Natural killer cell treated with Interleukin-12 subunit alpha and Interleukin-12 subunit beta and Interleukin-15 and Interleukin-18, amount 100 ng/mL, for 72 hours (primary cell): ENCODE results near the gene VOPP1. TPM values are rescaled to one million over a fixed set of nuclear protein-coding genes. Genes with fewer than 3 reads are reported as not detected.

Experiments used
- ATAC-seq, 2 donors: fragments of 150-1000 bp; cut with Tn5 transposase in 1 of 2; sonication (Bioruptor Pico), chemical (Tn5 transposase) in 1 of 2; 2 replicates each; pipeline ENCODE4 v1.10.0; 2021
- DNase-seq: peaks from one replicate; pipeline ENCODE4 v3.0.0; 2022; ENCODE audit warnings: low spot score
- H3K27ac Mint-ChIP-seq, 2 donors: 1 replicate in 1 of 2; 2 replicates in 1 of 2; pipeline ENCODE4 v1.8.0; 2022; ENCODE audit warnings: mixed read lengths in 2 of 2, mild to moderate bottlenecking in 1 of 2, moderate library complexity in 1 of 2
- H3K27me3 Mint-ChIP-seq, 2 donors: 1 replicate in 1 of 2; 2 replicates in 1 of 2; pipeline ENCODE4 v1.8.0; 2022; ENCODE audit warnings: mixed read lengths in 2 of 2
- H3K36me3 Mint-ChIP-seq: one replicate; pipeline ENCODE4 v1.8.0; 2022; ENCODE audit warnings: mixed read lengths
- H3K4me1 Mint-ChIP-seq, 2 donors: 1 replicate in 1 of 2; 2 replicates in 1 of 2; pipeline ENCODE4 v1.8.0; 2022; ENCODE audit warnings: low read depth in 2 of 2, mixed read lengths in 2 of 2, mild to moderate bottlenecking in 1 of 2
- H3K4me3 Mint-ChIP-seq: one replicate; pipeline ENCODE4 v1.8.0; 2022; ENCODE audit warnings: mixed read lengths
- H3K9me3 Mint-ChIP-seq: 2 replicates; pipeline ENCODE4 v1.8.0; 2022; ENCODE audit warnings: mixed read lengths
- total RNA-seq, 2 donors: library from RNA; stranded (reverse); gene quantifications; one replicate each; pipeline ENCODE4 v1.2.3, GENCODE V29; 2022

VOPP1 gene
- total RNA-seq, 2 donors from 2014 or later = 204 to 244 TPM

DNA sequence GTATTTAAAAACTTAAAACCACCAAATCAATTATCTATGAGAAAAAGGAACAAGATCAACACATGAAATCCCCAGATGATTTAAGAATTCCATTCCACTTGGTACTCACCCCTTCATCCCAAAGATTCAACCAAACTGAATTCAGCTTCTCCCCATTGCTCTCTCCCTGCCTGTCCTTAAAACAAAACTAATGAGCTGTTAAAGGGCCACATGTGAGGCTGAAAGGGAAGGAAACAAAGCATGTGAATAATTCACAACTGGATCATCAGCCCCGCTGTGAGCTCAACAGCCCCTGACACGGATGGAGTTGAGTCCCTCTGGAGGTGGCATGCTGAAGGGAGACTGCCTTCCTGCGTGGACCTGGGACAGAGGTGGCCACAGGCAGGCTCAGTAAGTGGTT lies 32.9 kb downstream of the VOPP1 start:
- peaks cover 78 to 89% of the 10 kb centered on the region in 2 donors for H3K4me1 Mint-ChIP-seq
- H3K9me3 Mint-ChIP-seq = no peaks in the 10 kb centered on the region
- ATAC-seq = no peak
- no peaks in the 10 kb centered on the region for H3K27me3 Mint-ChIP-seq
- DNase-seq = no peak
- H3K27ac Mint-ChIP-seq = peak overlapping the region; percentile 89 to 95
- peak overlapping the region; percentile 39 for H3K4me3 Mint-ChIP-seq
- peaks cover 25% of the 10 kb centered on the region for H3K36me3 Mint-ChIP-seq

- peak overlapping the region; percentile 89 to 95 for H3K27ac Mint-ChIP-seq
Measured at GRCh38 chr7:55538538-55538937, 33.8 kb downstream of the VOPP1 start.

DNA sequence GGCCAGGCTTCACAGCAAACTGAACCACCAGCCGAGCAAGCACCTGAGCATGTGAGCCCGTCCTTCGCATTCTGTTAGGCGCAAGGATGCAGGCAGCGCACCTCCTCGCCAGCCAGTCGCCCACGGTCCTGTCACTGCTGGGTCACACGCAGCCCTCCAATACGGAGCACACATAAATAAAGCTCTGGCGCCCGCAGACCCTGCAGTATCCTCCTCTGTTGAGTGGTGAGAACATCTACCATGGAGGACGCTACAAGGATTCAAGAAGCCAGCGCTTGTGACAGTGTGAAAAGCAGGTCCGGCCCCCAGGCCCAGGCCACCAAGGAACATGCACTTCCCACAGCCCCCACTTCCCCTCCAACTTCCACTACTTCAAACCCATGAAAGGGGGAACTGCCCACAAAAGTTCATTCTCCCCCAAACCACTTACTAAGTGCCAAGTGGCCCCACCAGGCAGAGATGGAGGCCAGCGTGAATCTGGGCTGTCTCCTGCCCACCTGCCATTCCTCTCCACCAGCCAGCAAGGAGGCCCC lies 34.8 kb downstream of the VOPP1 start:
- Mint-ChIP-seq H3K27me3 (no peaks in the 10 kb centered on the region), H3K36me3 (peaks cover 12% of the 10 kb centered on the region), H3K27ac (peak overlapping the region; percentile 89 to 95), H3K9me3 (no peaks in the 10 kb centered on the region), H3K4me1 (peaks cover 86 to 94% of the 10 kb centered on the region in 2 donors), H3K4me3 (peak overlapping the region; percentile 67)
- ATAC-seq (no peak), DNase-seq (no peak)

More at GRCh38 chr7:55538538-55538937, 33.8 kb downstream of the VOPP1 start:
- ATAC-seq (no peak), DNase-seq (no peak)
- Mint-ChIP-seq H3K9me3 (no peaks in the 10 kb centered on the region), H3K4me1 (peaks cover 79 to 89% of the 10 kb centered on the region in 2 donors), H3K4me3 (peak overlapping the region; percentile 67), H3K27me3 (no peaks in the 10 kb centered on the region), H3K36me3 (peaks cover 17% of the 10 kb centered on the region)

DNA sequence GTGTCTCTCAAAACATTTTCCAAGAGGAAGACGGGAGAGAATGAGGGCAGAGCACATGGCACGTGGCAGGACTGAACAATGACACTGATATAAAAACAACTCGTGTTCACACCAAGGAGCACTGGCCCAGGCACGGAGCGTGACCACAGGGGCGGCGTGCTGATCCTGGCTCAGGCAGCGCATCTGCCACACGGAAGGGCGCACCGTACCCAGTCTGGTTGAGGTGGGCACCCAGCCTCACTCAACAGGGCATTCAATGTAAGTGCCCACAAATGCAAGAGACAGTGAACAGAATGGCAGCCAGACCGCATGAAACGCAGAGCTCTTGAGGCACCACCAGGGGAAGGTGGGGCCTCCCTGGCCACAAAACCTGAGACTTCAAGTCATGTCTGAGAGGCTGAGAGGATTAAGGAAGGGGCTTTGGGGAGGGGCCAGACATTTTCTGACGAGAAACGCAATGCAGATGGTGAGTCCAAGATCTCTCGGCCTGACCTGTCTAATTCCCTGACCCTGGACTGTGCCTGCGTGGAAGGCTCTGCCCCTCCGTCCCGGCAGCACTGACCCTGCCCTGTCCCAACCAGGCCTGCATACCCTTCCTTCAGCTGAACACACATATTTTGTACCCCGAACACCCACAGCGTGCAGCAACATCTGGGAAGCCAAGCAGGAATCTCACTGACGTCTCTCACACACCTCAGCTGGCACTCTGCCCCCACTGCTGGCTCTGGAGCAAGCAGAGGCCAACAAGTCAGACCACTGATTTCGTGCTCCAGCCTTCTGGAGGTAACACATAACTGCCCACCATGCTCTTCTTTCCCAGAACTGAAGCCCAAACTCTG lies 35.5 kb downstream of the VOPP1 start:
- H3K4me3 Mint-ChIP-seq = peak overlapping the region; percentile 67
- peak overlapping the region; percentile 89 to 95 for H3K27ac Mint-ChIP-seq
- H3K27me3 Mint-ChIP-seq = no peaks in the 10 kb centered on the region
- ATAC-seq = no peak
- DNase-seq = no peak
- peaks cover 18% of the 10 kb centered on the region for H3K36me3 Mint-ChIP-seq
- H3K9me3 Mint-ChIP-seq = no peaks in the 10 kb centered on the region
- H3K4me1 Mint-ChIP-seq = peaks cover 89 to 95% of the 10 kb centered on the region in 2 donors

DNA sequence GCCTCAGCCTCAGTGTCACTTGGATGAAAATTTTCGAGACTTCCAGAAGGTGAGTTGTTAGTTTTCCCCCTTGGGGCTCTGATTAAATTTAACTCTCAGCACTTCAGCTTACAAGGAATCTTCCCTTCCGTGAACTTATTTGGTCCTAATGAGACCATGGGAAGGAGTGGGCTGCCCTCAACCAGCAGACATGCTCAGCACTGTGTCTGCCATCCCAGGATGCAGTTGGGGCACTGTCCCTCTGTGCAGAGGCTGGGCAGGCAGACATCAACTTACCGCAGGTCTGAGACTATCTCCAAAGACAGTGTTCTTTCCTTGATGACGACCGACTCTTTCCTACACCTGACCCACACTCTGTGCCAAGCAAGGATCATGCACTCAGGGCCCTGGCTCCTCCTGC lies 36.7 kb downstream of the VOPP1 start:
- Mint-ChIP-seq H3K27ac (peak overlapping the region; percentile 89 to 95), H3K9me3 (no peaks in the 10 kb centered on the region), H3K4me1 (peaks cover 90 to 93% of the 10 kb centered on the region in 2 donors), H3K4me3 (peak overlapping the region; percentile 67), H3K36me3 (peaks cover 22% of the 10 kb centered on the region), H3K27me3 (no peaks in the 10 kb centered on the region)
- DNase-seq (no peak), ATAC-seq (no peak)

DNA sequence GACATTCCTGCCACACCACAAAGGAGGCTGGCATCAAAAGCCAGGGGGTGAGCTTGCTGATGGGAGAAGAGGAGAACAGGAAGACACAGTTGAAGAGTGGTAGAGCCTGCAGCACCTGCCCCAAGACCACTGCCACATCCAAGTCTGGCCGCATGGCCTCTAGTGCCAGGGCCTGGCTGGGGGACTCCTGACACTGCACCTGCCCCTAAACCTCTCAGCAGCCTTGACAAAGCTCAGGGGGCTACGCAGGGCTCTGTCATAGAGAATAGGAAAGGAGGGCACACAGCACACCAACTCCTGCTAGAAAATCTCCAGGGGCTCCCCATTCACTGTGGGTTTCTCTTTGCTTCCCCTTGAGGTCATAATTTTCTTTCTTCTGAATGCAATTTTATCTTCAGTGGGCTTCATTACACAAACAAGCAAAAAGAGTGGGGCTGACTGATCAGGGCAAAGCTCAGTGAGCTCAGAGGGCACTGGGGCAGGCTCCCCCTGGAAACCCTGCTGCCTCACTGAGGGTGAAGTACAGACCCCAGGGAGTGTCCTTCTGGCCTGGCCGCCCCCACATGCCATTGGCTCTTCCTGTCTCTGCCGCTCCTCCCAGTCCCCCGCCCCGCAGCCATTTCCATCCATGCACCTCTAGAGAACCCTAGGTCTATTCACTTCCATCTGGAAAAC lies 37.2 kb downstream of the VOPP1 start:
- DNase-seq (no peak), ATAC-seq (peak in 1 of 2 donors; percentile 1)
- no peaks in the 10 kb centered on the region for H3K9me3 Mint-ChIP-seq
- H3K4me3 Mint-ChIP-seq = peak overlapping the region; percentile 67
- H3K27me3 Mint-ChIP-seq = no peaks in the 10 kb centered on the region
- peak overlapping the region; percentile 89 to 95 for H3K27ac Mint-ChIP-seq
- H3K4me1 Mint-ChIP-seq = peaks cover 92 to 94% of the 10 kb centered on the region in 2 donors
- peaks cover 22% of the 10 kb centered on the region for H3K36me3 Mint-ChIP-seq

GRCh38 chr7:55534262-55534915 lies 37.9 kb downstream of the VOPP1 start:
- H3K9me3 Mint-ChIP-seq = no peaks in the 10 kb centered on the region
- H3K27ac Mint-ChIP-seq = peak overlapping the region; percentile 89 to 95
- DNase-seq (peak; percentile 95), ATAC-seq (peak; percentile 82 to 89)
- H3K36me3 Mint-ChIP-seq = peaks cover 27% of the 10 kb centered on the region
- H3K4me1 Mint-ChIP-seq = peaks cover 92 to 96% of the 10 kb centered on the region in 2 donors
- H3K4me3 Mint-ChIP-seq = peak overlapping the region; percentile 67
- no peaks in the 10 kb centered on the region for H3K27me3 Mint-ChIP-seq

GRCh38 chr7:55533729-55534080 lies 38.6 kb downstream of the VOPP1 start:
- H3K36me3 Mint-ChIP-seq = peaks cover 27% of the 10 kb centered on the region
- no peak for DNase-seq
- peak in 1 of 2 donors; percentile 5 for ATAC-seq
- no peaks in the 10 kb centered on the region for H3K9me3 Mint-ChIP-seq
- peak overlapping the region; percentile 89 to 95 for H3K27ac Mint-ChIP-seq
- H3K27me3 Mint-ChIP-seq = no peaks in the 10 kb centered on the region
- peak overlapping the region; percentile 67 for H3K4me3 Mint-ChIP-seq
- peaks cover 89 to 91% of the 10 kb centered on the region in 2 donors for H3K4me1 Mint-ChIP-seq

DNA sequence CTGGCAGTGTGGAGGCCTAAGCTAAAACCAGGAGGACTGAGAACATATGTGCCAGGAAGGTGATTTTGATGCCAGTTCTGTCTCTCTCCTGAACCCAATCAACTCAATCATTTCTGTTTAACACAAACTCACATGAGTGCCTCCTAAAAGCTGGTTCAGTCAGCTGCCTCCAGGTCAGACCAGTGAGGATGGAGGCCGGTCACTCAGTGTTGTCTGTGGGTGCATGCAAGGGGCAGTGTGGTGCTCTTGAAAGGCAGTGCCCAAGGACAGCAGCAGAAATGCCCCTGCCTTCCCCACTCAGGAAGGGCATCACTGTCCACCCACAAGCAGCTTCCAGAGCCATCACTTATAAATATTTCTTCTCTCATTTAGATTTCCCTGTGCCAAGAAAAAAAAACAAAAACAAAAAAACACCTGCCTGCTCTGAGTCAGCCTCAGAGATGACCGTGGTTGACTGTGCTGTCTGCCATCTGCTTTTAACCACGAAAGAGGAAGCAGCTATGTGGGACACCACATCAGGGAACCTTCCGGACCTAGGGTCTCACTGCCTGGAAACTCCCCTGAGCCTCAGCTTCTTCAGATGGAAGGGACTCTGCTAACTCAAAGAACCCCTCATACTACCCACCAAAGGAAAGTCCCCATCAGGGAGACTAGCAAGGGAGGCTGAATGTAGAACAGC lies 39.1 kb downstream of the VOPP1 start:
- Mint-ChIP-seq H3K4me1 (peaks cover 84 to 86% of the 10 kb centered on the region in 2 donors), H3K36me3 (peaks cover 24% of the 10 kb centered on the region)
- ATAC-seq = peak; percentile 79 to 80

GRCh38 chr7:55532150-55532917 lies 40.0 kb downstream of the VOPP1 start:
- DNase-seq (no peak), ATAC-seq (no peak)
- Mint-ChIP-seq H3K4me1 (peaks cover 78 to 80% of the 10 kb centered on the region in 2 donors), H3K36me3 (peaks cover 21% of the 10 kb centered on the region), H3K27me3 (no peaks in the 10 kb centered on the region), H3K4me3 (peak overlapping the region; percentile 67), H3K27ac (peak overlapping the region; percentile 89 to 95), H3K9me3 (no peaks in the 10 kb centered on the region)

More for the DNA sequence above, 39.1 kb downstream of the VOPP1 start:
- Mint-ChIP-seq H3K27me3 (no peaks in the 10 kb centered on the region), H3K9me3 (no peaks in the 10 kb centered on the region), H3K27ac (peak overlapping the region; percentile 89 to 95), H3K4me3 (peak overlapping the region; percentile 67)
- peak; percentile 93 for DNase-seq

GRCh38 chr7:55531536-55531935 lies 40.8 kb downstream of the VOPP1 start:
- H3K27me3 Mint-ChIP-seq = no peaks in the 10 kb centered on the region
- DNase-seq (no peak), ATAC-seq (no peak)
- peaks cover 19% of the 10 kb centered on the region for H3K36me3 Mint-ChIP-seq
- peaks cover 76 to 77% of the 10 kb centered on the region in 2 donors for H3K4me1 Mint-ChIP-seq
- no peaks in the 10 kb centered on the region for H3K9me3 Mint-ChIP-seq
- H3K27ac Mint-ChIP-seq = peak overlapping the region; percentile 89 to 95
- H3K4me3 Mint-ChIP-seq = peak overlapping the region; percentile 67

GRCh38 chr7:55527307-55527706 lies 45.0 kb downstream of the VOPP1 start:
- Mint-ChIP-seq H3K27me3 (no peaks in the 10 kb centered on the region), H3K4me1 (peaks cover 60 to 68% of the 10 kb centered on the region in 2 donors), H3K27ac (peak overlapping the region in 1 of 2 donors; percentile 85), H3K9me3 (no peaks in the 10 kb centered on the region), H3K4me3 (no peak overlapping the region), H3K36me3 (peaks cover 14% of the 10 kb centered on the region)
- no peak for ATAC-seq
- no peak for DNase-seq
